HCT116 (cell line): Measurements from ENCODE around the gene HOTAIR. TPM values are rescaled to one million over a fixed set of nuclear protein-coding genes. Genes with fewer than 3 reads are reported as not detected.

Experiments used
- ATAC-seq: fragments of 200-7000 bp; cut with Tn5 transposase; 2 replicates; pipeline ENCODE4 v1.9.1; 2020; ENCODE audit warnings: mild to moderate bottlenecking, moderate library complexity
- BruUV-seq: library from RNA; stranded (reverse); fragments of 400-500 nt; replicated peaks from 2 replicates; lab custom pipeline; 2021; lab: Mats Ljungman, UMichigan
- CTCF ChIA-PET: fragments of 300-600 bp; sonication (Branson Sonifier 250); formaldehyde crosslinking; loops from one replicate; lab custom pipeline; 2021; ENCODE audit warnings: antibody characterized with exemption; lab: Charles Lee
- POLR2A ChIA-PET: fragments of 300-600, 350-600 bp; sonication (Branson Sonifier 250); formaldehyde crosslinking; loops from one replicate; lab custom pipeline; 2021; ENCODE audit warnings: antibody characterized with exemption; lab: Charles Lee
- RAD21 ChIA-PET, 2 experiments: fragments of 300-600 bp; sonication (Branson Sonifier 250); formaldehyde crosslinking; loops; one replicate each; lab custom pipeline; 2023; ENCODE audit warnings: low total read pairs in 2 of 2; ENCODE audit not compliant: uncharacterized antibody in 2 of 2, unreplicated experiment in 2 of 2, low non-redundant PET in 1 of 2; lab: Charles Lee
- DNase-seq: peaks from one replicate; pipeline ENCODE4 v3.0.0-alpha.2; 2010; ENCODE audit warnings: low read depth, low spot score
- H2AFZ ChIP-seq: fragments of 200-600 bp; shearing (Covaris generic), sonication (generic); 2 replicates; pipeline ENCODE4 v1.6.1; 2017; ENCODE audit warnings: low read depth, mixed run types, mixed read lengths, antibody characterized with exemption, low read length; ENCODE audit not compliant: poor library complexity, severe bottlenecking
- H3K27ac ChIP-seq: 2 replicates; pipeline ENCODE4 v1.5.1; 2012; ENCODE audit warnings: low read depth, low read length
- H3K27me3 ChIP-seq: fragments of 200-600 bp; sonication (generic); 2 replicates; pipeline ENCODE4 v1.6.1; 2016; ENCODE audit warnings: mixed run types, low read length, mixed read lengths; ENCODE audit not compliant: insufficient read depth
- H3K36me3 ChIP-seq, 2 experiments: fragments of 200-500 bp in 1 of 2; fragments of 200-600 bp in 1 of 2; sonication (Bioruptor generic) in 1 of 2; sonication (generic) in 1 of 2; 2 replicates each; pipeline versions ENCODE4 v1.5.1 to v1.6.1; 2014 to 2016; ENCODE audit warnings: low read length in 2 of 2, inconsistent platforms in 1 of 2, mixed read lengths in 1 of 2, mixed run types in 1 of 2; ENCODE audit not compliant: insufficient read depth in 2 of 2, control insufficient read depth in 1 of 2
- H3K4me1 ChIP-seq, 2 experiments: fragments of 200-600 bp in 1 of 2; sonication (generic) in 1 of 2; 2 replicates each; pipeline versions ENCODE4 v1.5.1 to v1.6.1; 2012 to 2017; ENCODE audit warnings: low read length in 2 of 2, inconsistent platforms in 1 of 2, mild to moderate bottlenecking in 1 of 2, mixed read lengths in 1 of 2, mixed run types in 1 of 2, moderate library complexity in 1 of 2; ENCODE audit not compliant: insufficient read depth in 2 of 2, control insufficient read depth in 1 of 2
- H3K4me2 ChIP-seq: fragments of 200-600 bp; sonication (generic); 2 replicates; pipeline ENCODE4 v1.6.1; 2017; ENCODE audit warnings: mixed run types, low read length, mixed read lengths
- H3K4me3 ChIP-seq, 2 experiments: fragments of 200-600 bp in 1 of 2; sonication (generic) in 1 of 2; replicated peaks in 1 of 2; 2 replicates each; pipeline ENCODE4 v1.5.1; 2011 to 2016; ENCODE audit warnings: low read length in 2 of 2, control low read depth in 1 of 2, low read depth in 1 of 2, mild to moderate bottlenecking in 1 of 2, mixed read lengths in 1 of 2, mixed run types in 1 of 2
- H3K79me2 ChIP-seq: fragments of 200-600 bp; sonication (generic); 2 replicates; pipeline ENCODE4 v1.6.1; 2017; ENCODE audit warnings: mild to moderate bottlenecking, mixed run types, low read length, moderate library complexity, mixed read lengths; ENCODE audit not compliant: insufficient read depth
- H3K9ac ChIP-seq: fragments of 200-600 bp; sonication (generic); 2 replicates; pipeline ENCODE4 v1.6.1; 2016; ENCODE audit warnings: low read length, mixed read lengths
- H3K9me2 ChIP-seq: fragments of 200-600 bp; sonication (generic), shearing (Covaris generic); 2 replicates; pipeline ENCODE4 v1.6.1; 2017; ENCODE audit warnings: mixed run types, mild to moderate bottlenecking, moderate library complexity; ENCODE audit not compliant: insufficient read depth
- H3K9me3 ChIP-seq, 2 experiments: fragments of 200-500 bp in 1 of 2; fragments of 200-600 bp in 1 of 2; sonication (Bioruptor generic) in 1 of 2; sonication (generic) in 1 of 2; 2 replicates each; pipeline ENCODE4 v1.6.1; 2014 to 2017; ENCODE audit warnings: low read length in 2 of 2, mixed read lengths in 2 of 2, inconsistent platforms in 1 of 2, low read depth in 1 of 2, mild to moderate bottlenecking in 1 of 2, mixed run types in 1 of 2, moderate library complexity in 1 of 2; ENCODE audit not compliant: control insufficient read depth in 1 of 2, insufficient read depth in 1 of 2
- H4K20me1 ChIP-seq: fragments of 200-600 bp; sonication (generic), shearing (Covaris generic); 2 replicates; pipeline ENCODE4 v1.6.1; 2017; ENCODE audit warnings: mixed run types, mild to moderate bottlenecking, moderate library complexity; ENCODE audit not compliant: insufficient read depth
- CBX3 ChIP-seq: IDR thresholded peaks from 2 replicates; pipeline ENCODE4 v1.6.1; 2012; ENCODE audit warnings: low read depth
- EGR1 ChIP-seq: IDR thresholded peaks from 2 replicates; pipeline ENCODE4 v1.6.1; 2012; ENCODE audit warnings: low read depth
- ELF1 ChIP-seq: IDR thresholded peaks from 2 replicates; pipeline ENCODE4 v1.6.1; 2012; ENCODE audit warnings: low read depth, borderline replicate concordance
- EZH2 ChIP-seq: fragments of 200-600 bp; sonication (generic); IDR thresholded peaks from 2 replicates; pipeline ENCODE4 v1.6.1; 2017; ENCODE audit warnings: antibody characterized with exemption, mixed run types
- JUND ChIP-seq: IDR thresholded peaks from 2 replicates; pipeline ENCODE4 v1.6.1; 2012
- SIN3A ChIP-seq: IDR thresholded peaks from 2 replicates; pipeline ENCODE4 v1.6.1; 2012; ENCODE audit warnings: low read depth
- SRF ChIP-seq: IDR thresholded peaks from 2 replicates; pipeline ENCODE4 v1.6.1; 2012; ENCODE audit warnings: low read depth
- intact Hi-C: fragments of 100-400 bp; cut with micrococcal nuclease; formaldehyde crosslinking; loops from 2 replicates; pipeline ENCODE4 v1.10.0; 2022
- total RNA-seq: library from RNA; stranded (reverse); gene quantifications from one replicate; pipeline ENCODE4 v1.2.1, GENCODE V29; 2021; ENCODE audit not compliant: unreplicated experiment
- TF ChIP-seq, protein P1 (sequence below): IDR thresholded peaks from 2 replicates; pipeline ENCODE4 v1.6.1; 2011; ENCODE audit warnings: mild to moderate bottlenecking, low read length, moderate library complexity; ENCODE audit not compliant: insufficient replicate concordance; ENCODE audit errors: extremely low read depth
- TF ChIP-seq, protein P2 (sequence below): IDR thresholded peaks from 2 replicates; pipeline ENCODE4 v1.6.1; 2012
- TF ChIP-seq, protein P3 (sequence below): IDR thresholded peaks from 2 replicates; pipeline ENCODE4 v1.6.1; 2012; ENCODE audit warnings: low read depth
- TF ChIP-seq, protein P4 (sequence below), 3 experiments: fragments of 200-600 bp in 1 of 3; sonication (generic) in 1 of 3; IDR thresholded peaks in 2 of 3; conservative IDR thresholded peaks in 1 of 3; 2 replicates each; pipeline ENCODE4 v1.5.1; 2012 to 2017; ENCODE audit warnings: low read depth in 2 of 3, low read length in 2 of 3, antibody characterized with exemption in 1 of 3, borderline replicate concordance in 1 of 3, control low read depth in 1 of 3, mild to moderate bottlenecking in 1 of 3, mixed read lengths in 1 of 3, mixed run types in 1 of 3, moderate library complexity in 1 of 3; ENCODE audit not compliant: insufficient read depth in 1 of 3

HOTAIR gene
- total RNA-seq, 1 experiment from 2014 or later: 0.25 TPM

DNA sequence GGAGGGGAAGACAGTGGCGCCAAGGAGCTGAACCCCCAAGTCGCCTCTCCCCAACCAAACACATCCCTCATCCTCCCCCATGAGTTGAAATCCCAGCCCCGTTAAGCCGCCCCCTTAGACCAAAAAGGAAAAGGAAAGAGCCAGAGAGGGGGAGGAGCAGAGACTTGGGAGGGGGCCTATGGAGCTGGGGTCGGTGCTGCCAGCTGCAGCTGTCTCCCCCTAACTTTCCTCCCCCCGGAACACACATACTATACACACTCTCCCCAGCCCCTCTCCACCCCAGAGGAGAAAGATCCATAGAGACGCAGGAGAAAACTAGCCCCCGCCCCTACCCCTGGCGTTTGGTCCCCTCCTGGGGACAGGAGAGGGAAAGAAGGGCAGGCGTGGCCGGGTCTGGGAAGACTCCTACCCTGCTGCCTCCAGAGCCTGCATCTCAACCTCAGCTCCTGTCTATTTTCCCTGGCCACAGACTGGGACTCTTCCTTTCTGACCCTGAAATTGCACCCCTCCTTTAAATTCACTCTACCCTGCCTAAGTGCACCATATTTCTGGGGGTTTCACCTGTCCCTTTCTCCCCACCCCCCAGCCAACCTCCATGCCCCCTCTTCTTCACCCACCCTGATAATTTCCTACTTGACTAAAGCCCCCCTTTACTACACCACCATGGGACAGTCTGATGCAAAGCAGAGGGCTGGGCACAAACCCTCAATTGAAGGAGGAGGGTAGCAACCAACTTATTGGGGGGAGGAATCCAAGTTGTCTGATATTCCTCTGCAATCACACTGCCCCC is 23.6 kb upstream of the HOTAIR start:
- no peak for ATAC-seq
- RAD21 ChIA-PET: no interaction called here
- peaks cover 50% of the 10 kb centered on the region for H3K79me2 ChIP-seq
- H3K9me3 ChIP-seq: no peaks in the 10 kb centered on the region
- DNase-seq: no peak
- intact Hi-C loops: no loop called here
- TF ChIP-seq, protein P1, sequence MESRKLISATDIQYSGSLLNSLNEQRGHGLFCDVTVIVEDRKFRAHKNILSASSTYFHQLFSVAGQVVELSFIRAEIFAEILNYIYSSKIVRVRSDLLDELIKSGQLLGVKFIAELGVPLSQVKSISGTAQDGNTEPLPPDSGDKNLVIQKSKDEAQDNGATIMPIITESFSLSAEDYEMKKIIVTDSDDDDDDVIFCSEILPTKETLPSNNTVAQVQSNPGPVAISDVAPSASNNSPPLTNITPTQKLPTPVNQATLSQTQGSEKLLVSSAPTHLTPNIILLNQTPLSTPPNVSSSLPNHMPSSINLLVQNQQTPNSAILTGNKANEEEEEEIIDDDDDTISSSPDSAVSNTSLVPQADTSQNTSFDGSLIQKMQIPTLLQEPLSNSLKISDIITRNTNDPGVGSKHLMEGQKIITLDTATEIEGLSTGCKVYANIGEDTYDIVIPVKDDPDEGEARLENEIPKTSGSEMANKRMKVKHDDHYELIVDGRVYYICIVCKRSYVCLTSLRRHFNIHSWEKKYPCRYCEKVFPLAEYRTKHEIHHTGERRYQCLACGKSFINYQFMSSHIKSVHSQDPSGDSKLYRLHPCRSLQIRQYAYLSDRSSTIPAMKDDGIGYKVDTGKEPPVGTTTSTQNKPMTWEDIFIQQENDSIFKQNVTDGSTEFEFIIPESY: no peak
- TF ChIP-seq, protein P2, sequence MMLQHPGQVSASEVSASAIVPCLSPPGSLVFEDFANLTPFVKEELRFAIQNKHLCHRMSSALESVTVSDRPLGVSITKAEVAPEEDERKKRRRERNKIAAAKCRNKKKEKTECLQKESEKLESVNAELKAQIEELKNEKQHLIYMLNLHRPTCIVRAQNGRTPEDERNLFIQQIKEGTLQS: no peak
- no peak for TF ChIP-seq ELF1
- no peak for TF ChIP-seq SIN3A
- TF ChIP-seq, protein P3, sequence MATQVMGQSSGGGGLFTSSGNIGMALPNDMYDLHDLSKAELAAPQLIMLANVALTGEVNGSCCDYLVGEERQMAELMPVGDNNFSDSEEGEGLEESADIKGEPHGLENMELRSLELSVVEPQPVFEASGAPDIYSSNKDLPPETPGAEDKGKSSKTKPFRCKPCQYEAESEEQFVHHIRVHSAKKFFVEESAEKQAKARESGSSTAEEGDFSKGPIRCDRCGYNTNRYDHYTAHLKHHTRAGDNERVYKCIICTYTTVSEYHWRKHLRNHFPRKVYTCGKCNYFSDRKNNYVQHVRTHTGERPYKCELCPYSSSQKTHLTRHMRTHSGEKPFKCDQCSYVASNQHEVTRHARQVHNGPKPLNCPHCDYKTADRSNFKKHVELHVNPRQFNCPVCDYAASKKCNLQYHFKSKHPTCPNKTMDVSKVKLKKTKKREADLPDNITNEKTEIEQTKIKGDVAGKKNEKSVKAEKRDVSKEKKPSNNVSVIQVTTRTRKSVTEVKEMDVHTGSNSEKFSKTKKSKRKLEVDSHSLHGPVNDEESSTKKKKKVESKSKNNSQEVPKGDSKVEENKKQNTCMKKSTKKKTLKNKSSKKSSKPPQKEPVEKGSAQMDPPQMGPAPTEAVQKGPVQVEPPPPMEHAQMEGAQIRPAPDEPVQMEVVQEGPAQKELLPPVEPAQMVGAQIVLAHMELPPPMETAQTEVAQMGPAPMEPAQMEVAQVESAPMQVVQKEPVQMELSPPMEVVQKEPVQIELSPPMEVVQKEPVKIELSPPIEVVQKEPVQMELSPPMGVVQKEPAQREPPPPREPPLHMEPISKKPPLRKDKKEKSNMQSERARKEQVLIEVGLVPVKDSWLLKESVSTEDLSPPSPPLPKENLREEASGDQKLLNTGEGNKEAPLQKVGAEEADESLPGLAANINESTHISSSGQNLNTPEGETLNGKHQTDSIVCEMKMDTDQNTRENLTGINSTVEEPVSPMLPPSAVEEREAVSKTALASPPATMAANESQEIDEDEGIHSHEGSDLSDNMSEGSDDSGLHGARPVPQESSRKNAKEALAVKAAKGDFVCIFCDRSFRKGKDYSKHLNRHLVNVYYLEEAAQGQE: no peak
- no peak for TF ChIP-seq CBX3
- TF ChIP-seq SRF: no peak
- no peak for TF ChIP-seq EGR1
- TF ChIP-seq, protein P4, sequence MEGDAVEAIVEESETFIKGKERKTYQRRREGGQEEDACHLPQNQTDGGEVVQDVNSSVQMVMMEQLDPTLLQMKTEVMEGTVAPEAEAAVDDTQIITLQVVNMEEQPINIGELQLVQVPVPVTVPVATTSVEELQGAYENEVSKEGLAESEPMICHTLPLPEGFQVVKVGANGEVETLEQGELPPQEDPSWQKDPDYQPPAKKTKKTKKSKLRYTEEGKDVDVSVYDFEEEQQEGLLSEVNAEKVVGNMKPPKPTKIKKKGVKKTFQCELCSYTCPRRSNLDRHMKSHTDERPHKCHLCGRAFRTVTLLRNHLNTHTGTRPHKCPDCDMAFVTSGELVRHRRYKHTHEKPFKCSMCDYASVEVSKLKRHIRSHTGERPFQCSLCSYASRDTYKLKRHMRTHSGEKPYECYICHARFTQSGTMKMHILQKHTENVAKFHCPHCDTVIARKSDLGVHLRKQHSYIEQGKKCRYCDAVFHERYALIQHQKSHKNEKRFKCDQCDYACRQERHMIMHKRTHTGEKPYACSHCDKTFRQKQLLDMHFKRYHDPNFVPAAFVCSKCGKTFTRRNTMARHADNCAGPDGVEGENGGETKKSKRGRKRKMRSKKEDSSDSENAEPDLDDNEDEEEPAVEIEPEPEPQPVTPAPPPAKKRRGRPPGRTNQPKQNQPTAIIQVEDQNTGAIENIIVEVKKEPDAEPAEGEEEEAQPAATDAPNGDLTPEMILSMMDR (IDR thresholded peaks at IDR 0.05 in 2 of 3, conservative IDR thresholded peaks at IDR 0.05 in 1 of 3; ENCODE audit: borderline replicate concordance in 1 of 3, insufficient read depth in 1 of 3, low read depth in 2 of 3, low read length in 2 of 3): no peak
- TF ChIP-seq EZH2: no peak
- TF ChIP-seq JUND: no peak
- TF ChIP-seq, all 23 proteins: peak for 0
- POLR2A ChIA-PET: interaction anchor here (0.7 to 3.4 kb wide), 2 partner anchors 19 to 321 kb away, joined by 3 to 9 read pairs; no protein-coding TSS in a partner anchor
- Histone ChIP-seq H2AFZ (no peak overlapping the region), H3K27ac (no peak overlapping the region), H3K36me3 (peaks cover 0 to 6% of the 10 kb centered on the region in 2 experiments; a peak in 1 of 4 replicates), H3K27me3 (no peaks in the 10 kb centered on the region), H3K9me2 (no peaks in the 10 kb centered on the region), H3K4me2 (peak overlapping the region; percentile 88), H4K20me1 (no peaks in the 10 kb centered on the region), H3K9ac (0 out of 2 replicates have a peak overlapping the region, but pooled peaks have one; percentile 11), H3K4me1 (peaks cover 22 to 46% of the 10 kb centered on the region in 2 experiments), H3K4me3 (0 out of 4 replicates have a peak overlapping the region, but pooled peaks of 1 of the 2 experiments have one; percentile 82)
- CTCF ChIA-PET: interaction anchor here (0.9 to 4.7 kb wide), 6 partner anchors 10 to 209 kb away, joined by 3 to 22 read pairs (median 5); partner anchors contain the start of gene HOXC10
- no TSS peak for BruUV-seq
